DOHH2 (cell line): Measurements from ENCODE around the gene ACSL1.

ENCODE experiments used
- H3F3A ChIP-seq: fragments of 200-600 bp; sonication (generic), shearing (Covaris generic); 2 replicates; pipeline ENCODE4 v1.6.0; 2016; ENCODE audit warnings: antibody characterized with exemption, mild to moderate bottlenecking; ENCODE audit not compliant: control insufficient read depth, insufficient read depth
- H3K27ac ChIP-seq: fragments of 200-600 bp; sonication (generic); 2 replicates; pipeline ENCODE4 v1.5.1; 2014; ENCODE audit warnings: low read depth, mild to moderate bottlenecking, low read length, moderate library complexity
- H3K27me3 ChIP-seq: fragments of 200-600 bp; sonication (generic); 2 replicates; pipeline ENCODE4 v1.6.1; 2014; ENCODE audit warnings: mild to moderate bottlenecking, low read length, mixed read lengths; ENCODE audit not compliant: control insufficient read depth
- H3K36me3 ChIP-seq: fragments of 200-600 bp; sonication (generic); 2 replicates; pipeline ENCODE4 v1.6.1; 2014; ENCODE audit warnings: mild to moderate bottlenecking, low read length, moderate library complexity, mixed read lengths; ENCODE audit not compliant: control insufficient read depth
- H3K4me1 ChIP-seq: fragments of 200-600 bp; sonication (generic); 2 replicates; pipeline ENCODE4 v1.6.1; 2014; ENCODE audit warnings: mild to moderate bottlenecking, low read length, mixed read lengths; ENCODE audit not compliant: control insufficient read depth
- H3K4me2 ChIP-seq: fragments of 200-600 bp; sonication (generic); 2 replicates; pipeline ENCODE4 v1.6.0; 2014; ENCODE audit warnings: mild to moderate bottlenecking, low read length, moderate library complexity
- H3K4me3 ChIP-seq: fragments of 200-600 bp; sonication (generic); 2 replicates; pipeline ENCODE4 v1.5.1; 2014; ENCODE audit warnings: mild to moderate bottlenecking, low read length, mixed read lengths
- H3K79me2 ChIP-seq: fragments of 200-600 bp; sonication (generic); 2 replicates; pipeline ENCODE4 v1.6.1; 2014; ENCODE audit warnings: mild to moderate bottlenecking, low read length, mixed read lengths; ENCODE audit not compliant: control insufficient read depth
- H3K9me2 ChIP-seq: fragments of 200-600 bp; sonication (generic); replicated peaks from 2 replicates; pipeline ENCODE4 v1.6.1; 2014; ENCODE audit warnings: mild to moderate bottlenecking, low read length, mixed read lengths; ENCODE audit not compliant: control insufficient read depth
- H3K9me3 ChIP-seq: fragments of 200-600 bp; sonication (generic); 2 replicates; pipeline ENCODE4 v1.6.1; 2014; ENCODE audit warnings: antibody characterized with exemption, low read length, mixed read lengths; ENCODE audit not compliant: control insufficient read depth, insufficient read depth
- H4K20me1 ChIP-seq: fragments of 200-600 bp; sonication (generic); 2 replicates; pipeline ENCODE4 v1.6.0; 2014; ENCODE audit warnings: low read depth, mild to moderate bottlenecking, antibody characterized with exemption, low read length, moderate library complexity; ENCODE audit not compliant: control insufficient read depth, insufficient read depth
- EZH2phosphoT487 ChIP-seq: fragments of 200-600 bp; sonication (generic); IDR thresholded peaks from 2 replicates; pipeline ENCODE4 v1.6.1; 2017; ENCODE audit warnings: borderline replicate concordance, mild to moderate bottlenecking, antibody characterized with exemption, low read length, moderate library complexity, mixed read lengths
- TF ChIP-seq, protein P1 (sequence below): fragments of 200-600 bp; sonication (generic); IDR thresholded peaks from one replicate; pipeline ENCODE4 v1.5.1; 2014; ENCODE audit warnings: antibody characterized with exemption, mild to moderate bottlenecking, low read depth, low read length; ENCODE audit not compliant: poor library complexity, severe bottlenecking

Gene ACSL1

GRCh38 chr4:184826691-184827270, 1.0 kb upstream of the ACSL1 start:
- no peak overlapping the region for H3K27ac ChIP-seq
- peak overlapping the region; percentile 80 for H3K4me3 ChIP-seq
- H3K27me3 ChIP-seq = no peaks in the 10 kb centered on the region
- no peaks in the 10 kb centered on the region; the same call in 1 of the 2 replicates for H3F3A ChIP-seq
- peaks cover 37% of the 10 kb centered on the region for H3K79me2 ChIP-seq
- TF ChIP-seq, protein P1, sequence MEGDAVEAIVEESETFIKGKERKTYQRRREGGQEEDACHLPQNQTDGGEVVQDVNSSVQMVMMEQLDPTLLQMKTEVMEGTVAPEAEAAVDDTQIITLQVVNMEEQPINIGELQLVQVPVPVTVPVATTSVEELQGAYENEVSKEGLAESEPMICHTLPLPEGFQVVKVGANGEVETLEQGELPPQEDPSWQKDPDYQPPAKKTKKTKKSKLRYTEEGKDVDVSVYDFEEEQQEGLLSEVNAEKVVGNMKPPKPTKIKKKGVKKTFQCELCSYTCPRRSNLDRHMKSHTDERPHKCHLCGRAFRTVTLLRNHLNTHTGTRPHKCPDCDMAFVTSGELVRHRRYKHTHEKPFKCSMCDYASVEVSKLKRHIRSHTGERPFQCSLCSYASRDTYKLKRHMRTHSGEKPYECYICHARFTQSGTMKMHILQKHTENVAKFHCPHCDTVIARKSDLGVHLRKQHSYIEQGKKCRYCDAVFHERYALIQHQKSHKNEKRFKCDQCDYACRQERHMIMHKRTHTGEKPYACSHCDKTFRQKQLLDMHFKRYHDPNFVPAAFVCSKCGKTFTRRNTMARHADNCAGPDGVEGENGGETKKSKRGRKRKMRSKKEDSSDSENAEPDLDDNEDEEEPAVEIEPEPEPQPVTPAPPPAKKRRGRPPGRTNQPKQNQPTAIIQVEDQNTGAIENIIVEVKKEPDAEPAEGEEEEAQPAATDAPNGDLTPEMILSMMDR = no peak
- no peak; the same call in 1 of the 2 replicates for TF ChIP-seq EZH2phosphoT487
- H3K4me1 ChIP-seq = peaks cover 26% of the 10 kb centered on the region
- peak overlapping the region; percentile 95 for H3K4me2 ChIP-seq
- H3K36me3 ChIP-seq = no peaks in the 10 kb centered on the region
- peaks cover 3% of the 10 kb centered on the region; the same call in 1 of the 2 replicates for H4K20me1 ChIP-seq
- H3K9me2 ChIP-seq = no peaks in the 10 kb centered on the region
- H3K9me3 ChIP-seq = no peaks in the 10 kb centered on the region

- H3K4me3 ChIP-seq = peak overlapping the region; percentile 77
- peaks cover 3% of the 10 kb centered on the region; the same call in 1 of the 2 replicates for H4K20me1 ChIP-seq
These were observed 450 bp downstream of the ACSL1 start for GRCh38 chr4:184825141-184825895.

GRCh38 chr4:184824776-184825084, 1.0 kb downstream of the ACSL1 start:
- Histone ChIP-seq H3K27me3 (no peaks in the 10 kb centered on the region), H3K4me3 (peak overlapping the region; percentile 77), H3K79me2 (peaks cover 58% of the 10 kb centered on the region), H3K4me1 (peaks cover 26% of the 10 kb centered on the region), H3K4me2 (peak overlapping the region; percentile 80), H3K9me3 (no peaks in the 10 kb centered on the region), H3F3A (no peaks in the 10 kb centered on the region; the same call in 1 of the 2 replicates), H3K27ac (no peak overlapping the region), H4K20me1 (peaks cover 4% of the 10 kb centered on the region; the same call in 1 of the 2 replicates), H3K36me3 (no peaks in the 10 kb centered on the region), H3K9me2 (no peaks in the 10 kb centered on the region)
- TF ChIP-seq, protein P1 = no peak
- TF ChIP-seq EZH2phosphoT487 = no peak

More at GRCh38 chr4:184825141-184825895, 450 bp downstream of the ACSL1 start:
- Histone ChIP-seq H3K36me3 (no peaks in the 10 kb centered on the region), H3K9me3 (no peaks in the 10 kb centered on the region), H3K27me3 (no peaks in the 10 kb centered on the region), H3K4me2 (peak overlapping the region; percentile 80), H3K9me2 (no peaks in the 10 kb centered on the region), H3F3A (no peaks in the 10 kb centered on the region; the same call in 1 of the 2 replicates), H3K27ac (no peak overlapping the region), H3K79me2 (peaks cover 52% of the 10 kb centered on the region), H3K4me1 (peaks cover 26% of the 10 kb centered on the region)
- no peak for TF ChIP-seq EZH2phosphoT487
- TF ChIP-seq, protein P1 = no peak
